HG03060 (cell line): ENCODE results near the gene SPRR2F.

ENCODE experiments used
- ATAC-seq: cut with Tn5 transposase; IDR thresholded peaks from one replicate; pipeline ENCODE4 v1.9.1; 2021; ENCODE audit warnings: low read depth, moderate number of reproducible peaks; ENCODE audit not compliant: unreplicated experiment

SPRR2F gene

GRCh38 chr1:153081736-153082135, 31.6 kb downstream of the SPRR2F start:
- ATAC-seq, result no peak

GRCh38 chr1:153072806-153073726, 40.2 kb downstream of the SPRR2F start:
- no peak for ATAC-seq

GRCh38 chr1:153071511-153071910, 41.8 kb downstream of the SPRR2F start, which contains the start of gene SPRR2B:
SPRR2B (minus strand) TSS chr1:153071611; CDS start chr1:153070839, 772 bp downstream.
- no peak for ATAC-seq

GRCh38 chr1:153070243-153070642, 43.1 kb downstream of the SPRR2F start:
- ATAC-seq, result no peak
